ENCODE data around the gene MYO16. TPM values are rescaled to one million over a fixed set of nuclear protein-coding genes. Genes with fewer than 3 reads are reported as not detected.
"Not testable (repeated sequence)": the region's sequence is repeated elsewhere in the genome, so short reads cannot be mapped to it uniquely, and the experiment has no call there.

MYO16 gene
- total RNA-seq, 1 experiment from 2014 or later = 0.05 TPM

GRCh38 chr13:108776650-108777049 lies 147.2 kb downstream of the MYO16 start:
- peaks cover 28% of the 10 kb centered on the region for H3K4me1 ChIP-seq (replicated peaks)
- peaks cover 4% of the 10 kb centered on the region for H3K27me3 ChIP-seq (replicated peaks)
- H3K9me3 ChIP-seq (replicated peaks) = no peaks in the 10 kb centered on the region
- no peak overlapping the region for H3K4me3 ChIP-seq
- no peaks in the 10 kb centered on the region for H3K36me3 ChIP-seq
- no peak overlapping the region for H3K27ac ChIP-seq
- DNase-seq (ENCODE audit: low read depth in 1 of 2, low spot score in 2 of 2) = no peak

- DNase-seq (ENCODE audit: low read depth in 1 of 2, low spot score in 2 of 2) = peak; percentile 93 to 99
Measured at GRCh38 chr13:108777421-108778420, 148.3 kb downstream of the MYO16 start.

GRCh38 chr13:108779308-108779707 lies 149.9 kb downstream of the MYO16 start:
- Histone ChIP-seq H3K9me3 (replicated peaks) (no peaks in the 10 kb centered on the region; the same call in 1 of the 2 replicates), H3K36me3 (no peaks in the 10 kb centered on the region), H3K27ac (no peak overlapping the region), H3K27me3 (replicated peaks) (no peaks in the 10 kb centered on the region), H3K4me1 (replicated peaks) (peaks cover 28% of the 10 kb centered on the region), H3K4me3 (no peak overlapping the region)
- no peak for DNase-seq (ENCODE audit: low read depth in 1 of 2, low spot score in 2 of 2)

More at GRCh38 chr13:108777421-108778420, 148.3 kb downstream of the MYO16 start:
- H3K27ac ChIP-seq = peak overlapping the region; percentile 61
- H3K4me1 ChIP-seq (replicated peaks) = peaks cover 28% of the 10 kb centered on the region
- no peaks in the 10 kb centered on the region for H3K36me3 ChIP-seq
- H3K27me3 ChIP-seq (replicated peaks) = no peaks in the 10 kb centered on the region
- H3K9me3 ChIP-seq (replicated peaks) = no peaks in the 10 kb centered on the region
- H3K4me3 ChIP-seq = no peak overlapping the region

GRCh38 chr13:108780706-108781105 lies 151.3 kb downstream of the MYO16 start:
- Histone ChIP-seq H3K4me1 (replicated peaks) (peaks cover 28% of the 10 kb centered on the region), H3K4me3 (no peak overlapping the region), H3K27ac (no peak overlapping the region), H3K36me3 (no peaks in the 10 kb centered on the region), H3K27me3 (replicated peaks) (no peaks in the 10 kb centered on the region), H3K9me3 (replicated peaks) (no peaks in the 10 kb centered on the region; the same call in 1 of the 2 replicates)
- no peak for DNase-seq (ENCODE audit: low read depth in 1 of 2, low spot score in 2 of 2)

- peaks cover 28% of the 10 kb centered on the region for H3K4me1 ChIP-seq (replicated peaks)
- no peak overlapping the region for H3K27ac ChIP-seq
- no peak overlapping the region for H3K4me3 ChIP-seq
- no peaks in the 10 kb centered on the region for H3K27me3 ChIP-seq (replicated peaks)
- H3K9me3 ChIP-seq (replicated peaks) = no peaks in the 10 kb centered on the region; the same call in 1 of the 2 replicates
- no peak for DNase-seq (ENCODE audit: low read depth in 1 of 2, low spot score in 2 of 2)
- H3K36me3 ChIP-seq = no peaks in the 10 kb centered on the region
Measured at GRCh38 chr13:108781312-108781711, 151.9 kb downstream of the MYO16 start.

- H3K27me3 ChIP-seq (replicated peaks); H3K27ac ChIP-seq; DNase-seq (ENCODE audit: low read depth in 1 of 2, low spot score in 2 of 2); H3K4me3 ChIP-seq; H3K9me3 ChIP-seq (replicated peaks); H3K36me3 ChIP-seq: not testable (repeated sequence)
- H3K4me1 ChIP-seq (replicated peaks) = peaks cover 20% of the 10 kb centered on the region
Measured at GRCh38 chr13:108782480-108782879, 153.1 kb downstream of the MYO16 start.

- no peak for DNase-seq (ENCODE audit: low read depth in 1 of 2, low spot score in 2 of 2)
Measured at GRCh38 chr13:108785844-108786243, 156.4 kb downstream of the MYO16 start.

GRCh38 chr13:108786456-108787200 lies 157.2 kb downstream of the MYO16 start:
- no peaks in the 10 kb centered on the region; the same call in 1 of the 2 replicates for H3K9me3 ChIP-seq (replicated peaks)
- no peak overlapping the region for H3K4me3 ChIP-seq
- DNase-seq (ENCODE audit: low read depth in 1 of 2, low spot score in 2 of 2) = no peak
- H3K36me3 ChIP-seq = no peaks in the 10 kb centered on the region
- H3K27me3 ChIP-seq (replicated peaks) = peaks cover 31% of the 10 kb centered on the region
- H3K27ac ChIP-seq = no peak overlapping the region
- H3K4me1 ChIP-seq (replicated peaks) = no peaks in the 10 kb centered on the region

More at GRCh38 chr13:108785844-108786243, 156.4 kb downstream of the MYO16 start:
- no peaks in the 10 kb centered on the region for H3K36me3 ChIP-seq
- peaks cover 31% of the 10 kb centered on the region for H3K27me3 ChIP-seq (replicated peaks)
- H3K4me1 ChIP-seq (replicated peaks) = no peaks in the 10 kb centered on the region
- H3K27ac ChIP-seq = no peak overlapping the region
- H3K4me3 ChIP-seq = no peak overlapping the region
- H3K9me3 ChIP-seq (replicated peaks) = no peaks in the 10 kb centered on the region; the same call in 1 of the 2 replicates

GRCh38 chr13:108787700-108788414 lies 158.4 kb downstream of the MYO16 start:
- H3K27ac ChIP-seq = no peak overlapping the region
- no peaks in the 10 kb centered on the region for H3K4me1 ChIP-seq (replicated peaks)
- DNase-seq (ENCODE audit: low read depth in 1 of 2, low spot score in 2 of 2) = no peak
- H3K27me3 ChIP-seq (replicated peaks) = peaks cover 37% of the 10 kb centered on the region
- no peak overlapping the region for H3K4me3 ChIP-seq
- H3K9me3 ChIP-seq (replicated peaks) = no peaks in the 10 kb centered on the region; the same call in 1 of the 2 replicates
- H3K36me3 ChIP-seq = no peaks in the 10 kb centered on the region

GRCh38 chr13:108789476-108789875 lies 160.1 kb downstream of the MYO16 start:
- no peaks in the 10 kb centered on the region for H3K9me3 ChIP-seq (replicated peaks)
- no peak for DNase-seq (ENCODE audit: low read depth in 1 of 2, low spot score in 2 of 2)
- no peak overlapping the region for H3K4me3 ChIP-seq
- no peaks in the 10 kb centered on the region for H3K4me1 ChIP-seq (replicated peaks)
- H3K27ac ChIP-seq = no peak overlapping the region
- peaks cover 43% of the 10 kb centered on the region for H3K27me3 ChIP-seq (replicated peaks)
- H3K36me3 ChIP-seq = no peaks in the 10 kb centered on the region

GRCh38 chr13:108795841-108796240 lies 166.4 kb downstream of the MYO16 start:
- no peaks in the 10 kb centered on the region for H3K4me1 ChIP-seq (replicated peaks)
- H3K9me3 ChIP-seq (replicated peaks) = no peaks in the 10 kb centered on the region
- DNase-seq (ENCODE audit: low read depth in 1 of 2, low spot score in 2 of 2) = no peak
- H3K4me3 ChIP-seq = no peak overlapping the region
- H3K27ac ChIP-seq = no peak overlapping the region
- no peaks in the 10 kb centered on the region for H3K36me3 ChIP-seq
- H3K27me3 ChIP-seq (replicated peaks) = peaks cover 33% of the 10 kb centered on the region

- H3K27me3 ChIP-seq (replicated peaks) = peaks cover 29% of the 10 kb centered on the region
- H3K4me1 ChIP-seq (replicated peaks) = no peaks in the 10 kb centered on the region
- H3K27ac ChIP-seq = no peak overlapping the region
- H3K36me3 ChIP-seq = no peaks in the 10 kb centered on the region
- no peak overlapping the region for H3K4me3 ChIP-seq
- DNase-seq (ENCODE audit: low read depth in 1 of 2, low spot score in 2 of 2) = no peak
- H3K9me3 ChIP-seq (replicated peaks) = no peaks in the 10 kb centered on the region
Measured at GRCh38 chr13:108797354-108797753, 167.9 kb downstream of the MYO16 start.

- no peak overlapping the region for H3K27ac ChIP-seq
- no peaks in the 10 kb centered on the region for H3K36me3 ChIP-seq
- no peaks in the 10 kb centered on the region for H3K4me1 ChIP-seq (replicated peaks)
- H3K9me3 ChIP-seq (replicated peaks) = no peaks in the 10 kb centered on the region
- H3K4me3 ChIP-seq = no peak overlapping the region
- H3K27me3 ChIP-seq (replicated peaks) = peaks cover 19% of the 10 kb centered on the region; the same call in 1 of the 2 replicates
- no peak for DNase-seq (ENCODE audit: low read depth in 1 of 2, low spot score in 2 of 2)
Measured at GRCh38 chr13:108807841-108808240, 178.4 kb downstream of the MYO16 start.

Measured in SJSA1 (cell line).